CD4-positive, alpha-beta T cell (primary cell): ENCODE data around the gene CFAP107. TPM values are rescaled to one million over a fixed set of nuclear protein-coding genes. Genes with fewer than 3 reads are reported as not detected.

ENCODE experiments used
- ATAC-seq: fragments of 200-7000 bp; cut with Tn5 transposase; one replicate; pipeline ENCODE4 v1.10.0; 2022; ENCODE audit warnings: mild to moderate bottlenecking; ENCODE audit not compliant: poor library complexity
- CTCF ChIA-PET: fragments of 350-600 bp; sonication (Branson Sonifier 250); formaldehyde crosslinking; loops from one replicate; lab custom pipeline; 2021; ENCODE audit warnings: antibody characterized with exemption, inconsistent platforms; lab: Charles Lee
- POLR2A ChIA-PET: fragments of 350-600 bp; sonication (Branson Sonifier 250); formaldehyde crosslinking; loops from one replicate; lab custom pipeline; 2021; ENCODE audit warnings: antibody characterized with exemption, inconsistent platforms; lab: Charles Lee
- DNase-seq, 14 experiments: peaks; one replicate each; pipeline ENCODE4 v3.0.0-alpha.2; 2013 to 2020; ENCODE audit warnings: mixed read lengths in 2 of 14
- H3K27ac ChIP-seq, 2 donors: one replicate each; pipeline versions ENCODE4 v1.5.1 to v1.7.0; 2013; ENCODE audit warnings: low read length in 2 of 2, low read depth in 1 of 2, mild to moderate bottlenecking in 1 of 2
- H3K27me3 ChIP-seq, 2 experiments: 1 replicate in 1 of 2; 2 replicates in 1 of 2; pipeline versions ENCODE4 v1.6.1 to v1.7.0; 2013; ENCODE audit warnings: low read length in 2 of 2, control low read depth in 1 of 2, mild to moderate bottlenecking in 1 of 2, moderate library complexity in 1 of 2; ENCODE audit not compliant: insufficient read depth in 2 of 2, control insufficient read depth in 1 of 2
- H3K36me3 ChIP-seq: one replicate; pipeline ENCODE4 v1.6.1; 2013; ENCODE audit warnings: low read length, control low read depth; ENCODE audit not compliant: insufficient read depth
- H3K4me1 ChIP-seq: one replicate; pipeline ENCODE4 v1.6.1; 2013; ENCODE audit warnings: low read length, control low read depth; ENCODE audit not compliant: insufficient read depth
- H3K4me3 ChIP-seq: one replicate; pipeline ENCODE4 v1.5.1; 2013; ENCODE audit warnings: mild to moderate bottlenecking, low read length, moderate library complexity
- H3K9me3 ChIP-seq, 2 experiments: 1 replicate in 1 of 2; 2 replicates in 1 of 2; pipeline versions ENCODE4 v1.6.1 to v1.7.0; 2013; ENCODE audit warnings: low read length in 2 of 2, mild to moderate bottlenecking in 2 of 2, control low read depth in 1 of 2, moderate library complexity in 1 of 2; ENCODE audit not compliant: control insufficient read depth in 1 of 2, insufficient read depth in 1 of 2
- H3K27ac Mint-ChIP-seq: one replicate; pipeline ENCODE4 v1.8.0; 2020; ENCODE audit warnings: mixed read lengths
- H3K27me3 Mint-ChIP-seq: one replicate; pipeline ENCODE4 v1.8.0; 2021; ENCODE audit warnings: mixed read lengths
- H3K36me3 Mint-ChIP-seq: one replicate; pipeline ENCODE4 v1.8.0; 2021; ENCODE audit warnings: low read depth, mixed read lengths
- H3K4me1 Mint-ChIP-seq: one replicate; pipeline ENCODE4 v1.8.0; 2021; ENCODE audit warnings: low read depth, mixed read lengths
- H3K4me3 Mint-ChIP-seq: one replicate; pipeline ENCODE4 v1.8.0; 2020; ENCODE audit warnings: mild to moderate bottlenecking, mixed read lengths
- H3K9me3 Mint-ChIP-seq: one replicate; pipeline ENCODE4 v1.8.0; 2020; ENCODE audit warnings: mixed read lengths
- intact Hi-C, 2 experiments: fragments of 100-400 bp; cut with DNase I in 1 of 2; cut with micrococcal nuclease in 1 of 2; formaldehyde crosslinking; loops; one replicate each; pipeline versions ENCODE4 v1.15.1 to v1.9.0; 2023 to 2025; cut with DNase I, micrococcal nuclease
- total RNA-seq, 174 experiments: library from RNA in 2 of 174; stranded (reverse) in 2 of 174; gene quantifications; one replicate each; pipeline ENCODE4 v1.2.3 and lab custom pipeline; 2021 to 2026
- TF ChIP-seq, protein P1 (sequence below): fragments of 200-600 bp; IDR thresholded peaks from one replicate; pipeline ENCODE4 v1.8.0; 2022; ENCODE audit warnings: antibody characterized with exemption, mild to moderate bottlenecking

Gene CFAP107
- total RNA-seq, 2 experiments from 2014 or later = not detected

DNA sequence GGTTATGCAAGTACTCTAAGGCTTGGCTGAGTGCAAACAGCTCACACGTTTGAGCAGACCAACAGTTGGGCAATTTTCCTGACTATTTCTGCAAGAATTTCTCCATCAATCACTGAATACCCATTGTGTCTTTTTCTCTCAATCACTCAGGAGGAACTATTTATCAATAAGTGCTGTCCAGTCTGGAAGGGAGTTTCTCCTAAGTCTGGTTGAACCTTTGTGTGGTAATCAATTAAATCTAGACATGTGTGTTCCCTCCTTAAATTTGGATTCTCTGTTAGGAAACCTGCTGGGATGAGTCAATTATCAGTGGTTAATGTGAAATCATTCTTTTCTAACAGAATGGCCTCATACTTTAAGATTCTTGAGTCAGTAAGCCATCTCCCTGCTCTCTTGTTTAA is 36.9 kb upstream of the CFAP107 start:
- CTCF ChIA-PET = no interaction called here
- Histone ChIP-seq H3K36me3 (no peaks in the 10 kb centered on the region), H3K9me3 (peaks cover 0 to 5% of the 10 kb centered on the region in 2 experiments), H3K4me1 (no peaks in the 10 kb centered on the region), H3K4me3 (no peak overlapping the region), H3K27me3 (peaks cover 4 to 5% of the 10 kb centered on the region in 2 experiments), H3K27ac (no peak overlapping the region)
- Mint-ChIP-seq H3K4me3 (no peak overlapping the region), H3K27ac (no peak overlapping the region), H3K27me3 (peaks cover 5% of the 10 kb centered on the region), H3K36me3 (no peaks in the 10 kb centered on the region), H3K4me1 (no peaks in the 10 kb centered on the region), H3K9me3 (peaks cover under 1% of the 10 kb centered on the region)
- POLR2A ChIA-PET = no interaction called here
- DNase-seq (no peak), ATAC-seq (no peak)
- intact Hi-C loops = no loop called here
- TF ChIP-seq, protein P1, sequence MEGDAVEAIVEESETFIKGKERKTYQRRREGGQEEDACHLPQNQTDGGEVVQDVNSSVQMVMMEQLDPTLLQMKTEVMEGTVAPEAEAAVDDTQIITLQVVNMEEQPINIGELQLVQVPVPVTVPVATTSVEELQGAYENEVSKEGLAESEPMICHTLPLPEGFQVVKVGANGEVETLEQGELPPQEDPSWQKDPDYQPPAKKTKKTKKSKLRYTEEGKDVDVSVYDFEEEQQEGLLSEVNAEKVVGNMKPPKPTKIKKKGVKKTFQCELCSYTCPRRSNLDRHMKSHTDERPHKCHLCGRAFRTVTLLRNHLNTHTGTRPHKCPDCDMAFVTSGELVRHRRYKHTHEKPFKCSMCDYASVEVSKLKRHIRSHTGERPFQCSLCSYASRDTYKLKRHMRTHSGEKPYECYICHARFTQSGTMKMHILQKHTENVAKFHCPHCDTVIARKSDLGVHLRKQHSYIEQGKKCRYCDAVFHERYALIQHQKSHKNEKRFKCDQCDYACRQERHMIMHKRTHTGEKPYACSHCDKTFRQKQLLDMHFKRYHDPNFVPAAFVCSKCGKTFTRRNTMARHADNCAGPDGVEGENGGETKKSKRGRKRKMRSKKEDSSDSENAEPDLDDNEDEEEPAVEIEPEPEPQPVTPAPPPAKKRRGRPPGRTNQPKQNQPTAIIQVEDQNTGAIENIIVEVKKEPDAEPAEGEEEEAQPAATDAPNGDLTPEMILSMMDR = no peak

GRCh38 chr1:12709696-12710095 is 36.3 kb upstream of the CFAP107 start:
- Histone ChIP-seq H3K4me3 (no peak overlapping the region), H3K27me3 (peaks cover 4 to 5% of the 10 kb centered on the region in 2 experiments), H3K9me3 (no peaks in the 10 kb centered on the region), H3K36me3 (no peaks in the 10 kb centered on the region), H3K4me1 (no peaks in the 10 kb centered on the region), H3K27ac (no peak overlapping the region)
- H3K9me3 Mint-ChIP-seq = no peaks in the 10 kb centered on the region
- ATAC-seq (no peak), DNase-seq (no peak)
- ChIA-PET CTCF (no interaction called here), POLR2A (no interaction called here)
- no peaks in the 10 kb centered on the region for H3K36me3 Mint-ChIP-seq
- peaks cover 6% of the 10 kb centered on the region for H3K27me3 Mint-ChIP-seq
- TF ChIP-seq, protein P1 = no peak
- H3K27ac Mint-ChIP-seq = no peak overlapping the region
- no peaks in the 10 kb centered on the region for H3K4me1 Mint-ChIP-seq
- intact Hi-C loops = no loop called here
- H3K4me3 Mint-ChIP-seq = no peak overlapping the region

- TF ChIP-seq, protein P1 = no peak
- no peaks in the 10 kb centered on the region for H3K4me1 ChIP-seq
- CTCF ChIA-PET = no interaction called here
- ATAC-seq (no peak), DNase-seq (no peak)
- no peaks in the 10 kb centered on the region for H3K9me3 Mint-ChIP-seq
- H3K9me3 ChIP-seq = no peaks in the 10 kb centered on the region
- H3K36me3 ChIP-seq = no peaks in the 10 kb centered on the region
- intact Hi-C loops = no loop called here
- H3K27me3 ChIP-seq = peaks cover 2 to 4% of the 10 kb centered on the region in 2 experiments
- no peaks in the 10 kb centered on the region for H3K36me3 Mint-ChIP-seq
- POLR2A ChIA-PET = no interaction called here
- no peak overlapping the region for H3K4me3 ChIP-seq
- H3K27me3 Mint-ChIP-seq = peaks cover 13% of the 10 kb centered on the region
- no peaks in the 10 kb centered on the region for H3K4me1 Mint-ChIP-seq
- no peak overlapping the region for H3K27ac Mint-ChIP-seq
- no peak overlapping the region for H3K27ac ChIP-seq
- no peak overlapping the region for H3K4me3 Mint-ChIP-seq
Measured at GRCh38 chr1:12711536-12711935, 34.5 kb upstream of the CFAP107 start.
